Activated naive CD4-positive, alpha-beta T cell treated with anti-CD3 and anti-CD28 coated beads for 36 hours (primary cell): ENCODE data around the gene RPL21. TPM values are rescaled to one million over a fixed set of nuclear protein-coding genes. Genes with fewer than 3 reads are reported as not detected.
"Not testable (repeated sequence)": the region's sequence is repeated elsewhere in the genome, so short reads cannot be mapped to it uniquely, and the experiment has no call there.

ENCODE experiments used
- CTCF ChIA-PET: fragments of 350-600 bp; sonication (Branson Sonifier 250); formaldehyde crosslinking; loops from one replicate; lab custom pipeline; 2021; ENCODE audit warnings: antibody characterized with exemption; lab: Charles Lee
- DNase-seq: peaks from one replicate; pipeline ENCODE4 v3.0.0-alpha.2; 2020
- H3K27ac Mint-ChIP-seq: one replicate; pipeline ENCODE4 v1.8.0; 2021; ENCODE audit warnings: mild to moderate bottlenecking, mixed read lengths
- H3K27me3 Mint-ChIP-seq: one replicate; pipeline ENCODE4 v1.8.0; 2021; ENCODE audit warnings: low read depth, mixed read lengths
- H3K36me3 Mint-ChIP-seq: one replicate; pipeline ENCODE4 v1.8.0; 2021; ENCODE audit warnings: low read depth, mixed read lengths
- H3K4me1 Mint-ChIP-seq: one replicate; pipeline ENCODE4 v1.8.0; 2021; ENCODE audit warnings: low read depth, mixed read lengths
- H3K4me3 Mint-ChIP-seq: one replicate; pipeline ENCODE4 v1.8.0; 2021; ENCODE audit warnings: mild to moderate bottlenecking, moderate library complexity, mixed read lengths
- H3K9me3 Mint-ChIP-seq: one replicate; pipeline ENCODE4 v1.8.0; 2021; ENCODE audit warnings: mixed read lengths
- intact Hi-C: fragments of 100-400 bp; cut with micrococcal nuclease; formaldehyde crosslinking; loops from one replicate; pipeline ENCODE4 v1.15.1; 2023
- total RNA-seq, 2 experiments: library from RNA; stranded (reverse); gene quantifications; one replicate each; pipeline ENCODE4 v1.2.3, GENCODE V29; 2021

The RPL21 gene
- total RNA-seq, 2 experiments from 2014 or later, result 1,766 to 1,839 TPM

DNA sequence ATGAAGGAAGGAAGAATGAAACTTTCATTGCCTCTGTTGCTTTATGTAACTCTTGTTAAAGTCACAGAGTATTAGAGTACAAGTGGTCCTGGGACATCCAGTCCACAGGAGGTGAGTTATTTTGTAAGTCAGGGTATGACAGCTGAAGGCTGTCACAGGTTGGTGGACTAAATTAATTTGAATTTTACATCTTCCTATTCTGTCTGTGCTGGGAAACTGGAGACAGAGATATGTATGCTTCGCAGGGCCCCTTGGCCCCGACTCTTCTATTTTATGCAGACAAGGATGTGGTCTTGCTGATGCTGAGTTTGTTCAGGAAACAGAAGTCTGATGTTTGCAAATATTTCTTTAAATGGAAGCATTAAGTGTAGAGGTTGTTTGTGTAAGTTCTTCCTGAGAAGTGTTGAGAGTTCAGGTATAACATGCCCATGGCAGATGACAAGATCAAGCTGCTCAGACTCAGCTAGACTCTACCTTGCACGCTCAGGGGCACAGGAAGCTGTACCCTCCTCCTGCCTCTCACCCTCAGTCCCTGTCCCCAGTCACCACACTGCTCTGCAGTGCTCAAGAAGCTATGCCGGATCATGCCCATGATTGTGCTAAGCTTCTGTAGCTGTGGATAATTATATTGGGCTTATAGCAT lies 42.6 kb downstream of the RPL21 start:
- Mint-ChIP-seq H3K27ac (peak overlapping the region; percentile 26), H3K4me3 (no peak overlapping the region), H3K27me3 (no peaks in the 10 kb centered on the region), H3K4me1 (peaks cover 32% of the 10 kb centered on the region), H3K9me3 (no peaks in the 10 kb centered on the region), H3K36me3 (no peaks in the 10 kb centered on the region)
- peak; percentile 16 for DNase-seq
- intact Hi-C loops, result loop anchor here (1.0 kb wide), 2 partner anchors 8 to 59 kb away; no protein-coding TSS in a partner anchor
- CTCF ChIA-PET, result interaction anchor here (0.5 to 1.2 kb wide), 3 partner anchors 23 to 309 kb away, joined by 3 to 4 read pairs (median 3); partner anchors contain the start of gene RASL11A

DNA sequence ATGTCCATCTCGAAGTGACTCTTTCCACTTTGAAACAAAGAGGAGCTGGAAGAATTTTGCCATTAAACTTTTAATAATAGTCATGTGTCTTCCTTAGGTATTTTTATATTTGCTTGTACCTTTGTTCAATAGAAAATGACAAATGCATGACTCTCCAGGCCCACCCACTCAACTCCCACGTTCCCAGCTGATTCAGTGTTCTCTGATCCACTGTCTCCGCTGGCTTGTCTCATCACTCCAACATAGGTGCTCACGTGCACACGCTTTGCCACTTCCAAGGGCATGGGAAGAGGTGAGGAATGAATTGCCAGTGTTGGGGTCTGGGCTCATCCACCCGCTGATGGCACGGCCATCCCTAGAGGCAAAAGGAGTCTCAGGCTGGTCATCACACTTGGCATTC lies 43.7 kb downstream of the RPL21 start:
- no peak for DNase-seq
- CTCF ChIA-PET, result no interaction called here
- H3K4me1 Mint-ChIP-seq, result peaks cover 32% of the 10 kb centered on the region
- no peaks in the 10 kb centered on the region for H3K36me3 Mint-ChIP-seq
- H3K27me3 Mint-ChIP-seq, result no peaks in the 10 kb centered on the region
- H3K4me3 Mint-ChIP-seq, result no peak overlapping the region
- H3K27ac Mint-ChIP-seq, result no peak overlapping the region
- intact Hi-C loops, result no loop called here
- no peaks in the 10 kb centered on the region for H3K9me3 Mint-ChIP-seq

GRCh38 chr13:27295660-27296059 lies 44.3 kb downstream of the RPL21 start:
- H3K36me3 Mint-ChIP-seq, result no peaks in the 10 kb centered on the region
- intact Hi-C loops, result no loop called here
- H3K4me3 Mint-ChIP-seq, result no peak overlapping the region
- H3K9me3 Mint-ChIP-seq, result no peaks in the 10 kb centered on the region
- H3K27me3 Mint-ChIP-seq, result no peaks in the 10 kb centered on the region
- no peak for DNase-seq
- CTCF ChIA-PET, result interaction anchor here (0.6 kb wide), 1 partner anchor 301 kb away, joined by 3 read pairs; no protein-coding TSS in a partner anchor
- H3K4me1 Mint-ChIP-seq, result peaks cover 32% of the 10 kb centered on the region
- no peak overlapping the region for H3K27ac Mint-ChIP-seq

DNA sequence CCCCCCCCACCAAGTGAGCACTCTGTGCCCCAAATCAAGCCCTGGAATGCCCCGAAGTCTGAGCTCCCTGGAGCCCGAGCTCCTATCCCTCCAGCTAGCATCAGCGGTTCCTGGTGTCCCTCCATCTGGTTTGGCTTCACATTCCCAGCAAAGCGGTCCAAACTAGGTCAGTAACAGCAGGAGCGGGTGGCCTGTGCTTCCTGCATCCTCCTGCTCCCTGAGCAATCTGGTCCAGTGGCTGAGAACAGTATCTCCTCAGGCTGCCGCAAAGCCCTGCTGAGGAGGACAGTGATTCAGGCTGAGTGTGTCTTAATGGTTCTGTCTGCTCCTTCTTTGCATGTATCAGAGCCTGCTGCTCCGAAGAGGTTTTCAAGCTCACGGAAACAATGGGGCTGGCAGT lies 45.1 kb downstream of the RPL21 start:
- no peaks in the 10 kb centered on the region for H3K36me3 Mint-ChIP-seq
- CTCF ChIA-PET, result no interaction called here
- intact Hi-C loops, result no loop called here
- no peaks in the 10 kb centered on the region for H3K9me3 Mint-ChIP-seq
- H3K27me3 Mint-ChIP-seq, result no peaks in the 10 kb centered on the region
- H3K4me3 Mint-ChIP-seq, result no peak overlapping the region
- H3K27ac Mint-ChIP-seq, result no peak overlapping the region
- peaks cover 32% of the 10 kb centered on the region for H3K4me1 Mint-ChIP-seq
- DNase-seq, result no peak

GRCh38 chr13:27298849-27299248 lies 47.5 kb downstream of the RPL21 start:
- H3K36me3 Mint-ChIP-seq, result no peaks in the 10 kb centered on the region
- intact Hi-C loops, result no loop called here
- no peak for DNase-seq
- no peaks in the 10 kb centered on the region for H3K9me3 Mint-ChIP-seq
- no peak overlapping the region for H3K27ac Mint-ChIP-seq
- H3K4me3 Mint-ChIP-seq, result no peak overlapping the region
- peaks cover 31% of the 10 kb centered on the region for H3K4me1 Mint-ChIP-seq
- H3K27me3 Mint-ChIP-seq, result no peaks in the 10 kb centered on the region
- CTCF ChIA-PET, result interaction anchor here (0.7 to 1.2 kb wide), 2 partner anchors 54 to 62 kb away, joined by 3 read pairs; no protein-coding TSS in a partner anchor

DNA sequence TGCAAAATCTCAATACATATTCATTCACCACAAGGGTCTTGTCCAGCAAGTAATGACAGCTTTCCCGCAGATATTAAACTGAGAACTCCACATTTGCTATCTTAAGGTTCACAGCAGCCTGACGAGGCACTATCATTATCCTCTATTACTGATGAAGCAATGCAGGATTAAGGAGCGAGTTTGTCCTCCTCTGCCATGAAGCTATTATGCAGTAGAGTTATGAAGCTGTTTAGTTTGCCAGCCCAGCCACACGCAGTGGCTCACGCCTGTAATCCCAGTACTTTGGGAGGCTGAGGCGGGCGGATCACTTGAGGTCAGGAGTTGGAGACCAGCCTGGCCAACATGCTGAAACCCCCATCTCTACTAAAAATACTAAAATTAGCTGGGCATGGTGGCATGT lies 49.0 kb downstream of the RPL21 start:
- H3K36me3 Mint-ChIP-seq, H3K27me3 Mint-ChIP-seq, H3K27ac Mint-ChIP-seq, intact Hi-C loops, H3K9me3 Mint-ChIP-seq, H3K4me3 Mint-ChIP-seq, DNase-seq: not testable (repeated sequence)
- CTCF ChIA-PET, result interaction anchor here (0.6 to 1.1 kb wide), 5 partner anchors 9 to 171 kb away, joined by 3 to 5 read pairs (median 3); no protein-coding TSS in a partner anchor
- H3K4me1 Mint-ChIP-seq, result peaks cover 16% of the 10 kb centered on the region

DNA sequence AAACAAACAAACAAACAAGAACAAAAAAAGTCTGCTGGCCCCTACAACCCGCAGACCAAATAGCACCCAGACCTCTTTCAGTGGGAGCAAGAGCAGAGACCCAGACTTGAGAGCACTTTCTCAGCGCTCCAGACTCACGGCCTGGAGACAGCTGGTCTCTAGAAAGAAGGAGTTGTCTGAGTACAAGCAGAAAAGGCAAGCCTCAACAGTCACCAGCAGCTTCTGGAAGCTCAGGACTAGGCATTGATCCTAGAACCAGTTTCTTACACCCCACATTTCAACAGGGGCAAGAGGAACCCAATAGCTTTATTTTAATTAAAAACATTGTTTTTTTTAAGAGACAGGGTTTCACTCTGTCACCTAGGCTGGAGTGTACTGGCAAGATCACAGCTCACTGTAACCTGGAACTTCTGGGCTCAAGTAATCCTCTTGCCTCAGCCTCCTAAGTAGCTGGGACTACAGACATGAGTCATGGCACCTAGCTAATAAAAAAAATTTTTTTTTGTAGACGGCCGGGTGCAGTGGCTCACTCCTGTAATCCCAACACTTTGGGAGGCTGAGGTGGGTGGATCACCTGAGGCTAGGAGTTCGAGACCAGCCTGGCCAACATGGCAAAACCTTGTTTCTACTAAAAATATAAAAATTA lies 49.7 kb downstream of the RPL21 start:
- H3K27me3 Mint-ChIP-seq, result no peaks in the 10 kb centered on the region
- no peaks in the 10 kb centered on the region for H3K36me3 Mint-ChIP-seq
- H3K9me3 Mint-ChIP-seq, result no peaks in the 10 kb centered on the region
- H3K4me1 Mint-ChIP-seq, result peaks cover 15% of the 10 kb centered on the region
- intact Hi-C loops, result no loop called here
- CTCF ChIA-PET, result interaction anchor here (0.5 to 1.1 kb wide), 5 partner anchors 9 to 879 kb away, joined by 3 to 4 read pairs (median 3); no protein-coding TSS in a partner anchor
- no peak overlapping the region for H3K27ac Mint-ChIP-seq
- no peak for DNase-seq
- no peak overlapping the region for H3K4me3 Mint-ChIP-seq

DNA sequence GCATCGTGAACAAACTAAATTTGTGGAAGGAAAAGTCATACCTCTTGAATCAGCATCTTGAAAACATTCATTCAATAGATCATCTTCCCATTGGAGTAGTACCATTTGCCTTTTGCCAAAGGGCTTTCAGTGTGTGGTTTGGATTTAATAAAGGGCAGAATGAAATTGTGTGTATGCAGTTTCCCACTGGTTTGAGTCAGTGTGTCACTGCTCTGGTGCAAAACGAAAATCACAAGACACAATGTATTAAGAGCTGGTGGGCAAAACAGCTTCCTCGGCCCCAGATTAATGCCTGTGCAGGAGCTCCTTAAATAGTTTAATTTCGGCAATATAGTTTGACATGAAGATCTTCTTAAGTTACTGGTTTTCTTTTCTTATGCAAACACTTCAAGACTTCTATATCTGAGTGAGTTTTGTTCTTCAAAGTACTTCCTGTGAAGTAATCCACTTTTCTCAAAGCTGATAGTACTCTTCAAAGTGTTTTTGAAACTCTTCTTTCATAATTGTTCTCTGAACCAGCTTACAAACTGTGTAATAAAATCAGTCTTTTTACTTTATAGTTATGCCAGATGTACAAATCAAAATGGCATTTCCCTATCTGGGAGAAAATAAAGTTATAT lies 51.4 kb downstream of the RPL21 start:
- peaks cover 23% of the 10 kb centered on the region for H3K4me1 Mint-ChIP-seq
- peak; percentile 9 for DNase-seq
- H3K36me3 Mint-ChIP-seq, result no peaks in the 10 kb centered on the region
- intact Hi-C loops, result loop anchor here (1.0 kb wide), 1 partner anchor 8 kb away; no protein-coding TSS in a partner anchor
- H3K9me3 Mint-ChIP-seq, result no peaks in the 10 kb centered on the region
- no peak overlapping the region for H3K4me3 Mint-ChIP-seq
- H3K27ac Mint-ChIP-seq, result peak overlapping the region; percentile 3
- no peaks in the 10 kb centered on the region for H3K27me3 Mint-ChIP-seq
- CTCF ChIA-PET, result interaction anchor here (1.0 to 1.3 kb wide), 3 partner anchors 38 to 317 kb away, joined by 3 read pairs; no protein-coding TSS in a partner anchor

GRCh38 chr13:27304099-27304498 lies 52.7 kb downstream of the RPL21 start:
- CTCF ChIA-PET, result interaction anchor here (1.3 kb wide), 1 partner anchor 55 kb away, joined by 3 read pairs; no protein-coding TSS in a partner anchor

DNA sequence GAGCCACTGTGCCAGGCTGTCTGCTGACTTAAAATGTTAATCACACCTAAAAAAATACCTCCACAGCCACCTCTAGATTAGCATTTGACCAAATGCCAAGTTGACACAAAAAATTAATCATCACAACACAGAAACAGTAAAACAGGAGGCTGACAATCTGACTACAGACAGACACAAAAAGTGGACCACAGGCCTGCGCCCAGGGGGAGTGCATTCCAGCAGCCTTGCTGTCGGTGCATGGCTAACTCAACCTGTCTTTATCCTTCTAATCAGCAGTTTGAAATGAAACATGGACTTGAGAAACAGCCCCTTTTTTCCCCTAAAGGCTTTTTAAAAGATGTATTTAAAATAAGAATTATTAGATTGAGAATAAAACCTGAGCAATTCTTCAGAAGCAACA lies 53.3 kb downstream of the RPL21 start:
- Mint-ChIP-seq H3K27me3 (no peaks in the 10 kb centered on the region), H3K4me3 (no peak overlapping the region), H3K9me3 (no peaks in the 10 kb centered on the region), H3K27ac (no peak overlapping the region), H3K36me3 (no peaks in the 10 kb centered on the region), H3K4me1 (peaks cover 23% of the 10 kb centered on the region)
- CTCF ChIA-PET, result no interaction called here
- DNase-seq, result no peak
- intact Hi-C loops, result no loop called here

More at GRCh38 chr13:27304099-27304498, 52.7 kb downstream of the RPL21 start:
- no peaks in the 10 kb centered on the region for H3K27me3 Mint-ChIP-seq
- intact Hi-C loops, result no loop called here
- H3K4me3 Mint-ChIP-seq, result no peak overlapping the region
- H3K27ac Mint-ChIP-seq, result no peak overlapping the region
- H3K9me3 Mint-ChIP-seq, result no peaks in the 10 kb centered on the region
- no peak for DNase-seq
- H3K4me1 Mint-ChIP-seq, result peaks cover 23% of the 10 kb centered on the region
- no peaks in the 10 kb centered on the region for H3K36me3 Mint-ChIP-seq
